Stimulated activated CD4-positive, alpha-beta T cell treated with anti-CD3 and anti-CD28 coated beads, Interleukin-2, amount 100 ng/mL, for 48 hours (primary cell): ENCODE results near the gene THUMPD1.
"Not testable (repeated sequence)": the region's sequence is repeated elsewhere in the genome, so short reads cannot be mapped to it uniquely, and the experiment has no call there.

ENCODE experiments used
- DNase-seq, 2 donors: peaks; one replicate each; pipeline ENCODE4 v3.0.0-alpha.2; 2020

Gene THUMPD1

DNA sequence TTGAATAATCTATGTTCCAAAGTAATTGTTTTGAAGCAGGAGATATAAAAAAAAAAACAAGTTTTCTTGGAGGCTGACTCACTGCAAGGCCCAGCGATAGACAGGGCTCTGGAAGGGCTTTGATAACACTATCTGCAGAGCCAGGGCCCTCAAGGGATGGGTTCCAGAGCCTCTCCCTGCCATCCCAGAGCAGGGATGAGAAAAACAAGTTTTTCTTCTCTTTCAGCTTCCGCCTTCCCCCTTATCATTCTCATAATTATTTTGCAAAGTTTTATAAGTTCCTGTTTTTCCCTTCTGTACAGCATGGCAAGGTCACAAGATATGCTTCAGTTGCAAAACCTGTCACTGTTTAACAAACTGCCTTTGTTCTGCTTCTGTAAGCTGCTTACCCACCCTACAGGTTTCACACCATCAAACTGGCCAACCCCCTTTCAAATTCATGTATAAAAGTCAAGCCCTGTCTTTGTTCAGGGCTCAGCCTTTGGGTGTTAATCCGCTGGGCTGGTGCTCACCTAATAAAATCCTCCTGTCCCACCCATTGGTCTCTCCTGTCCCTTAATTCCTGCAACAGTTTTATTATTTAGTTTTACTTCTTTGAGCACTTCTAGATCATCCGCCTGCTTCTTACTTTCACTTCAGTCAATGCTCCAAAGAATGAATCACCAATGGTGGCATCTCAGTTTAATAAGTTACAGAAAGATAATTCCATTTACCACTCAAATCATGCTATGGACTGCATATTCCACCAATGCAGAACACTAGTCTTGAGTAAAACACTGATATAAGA lies 5.6 kb upstream of the THUMPD1 start:
- DNase-seq, result no peak

DNA sequence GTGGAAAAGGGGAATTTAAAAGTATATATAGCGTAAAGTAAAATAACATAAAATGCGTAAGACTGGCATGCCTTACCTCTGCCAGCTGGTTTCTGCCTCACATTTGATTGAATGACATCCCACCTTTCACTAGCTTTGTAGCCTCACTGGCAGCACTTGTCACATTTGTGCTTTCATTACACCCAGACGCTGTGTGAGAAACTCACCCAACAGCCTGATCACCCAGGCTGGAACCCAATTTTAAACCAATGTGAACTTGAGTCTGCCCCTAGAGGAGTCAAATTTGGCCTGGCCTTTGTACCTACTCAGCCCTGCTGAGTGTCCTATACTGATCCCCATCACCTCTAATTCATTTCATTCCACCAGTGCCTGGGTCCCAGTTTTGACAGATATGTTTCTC lies 4.8 kb upstream of the THUMPD1 start:
- no peak for DNase-seq

GRCh38 chr16:20744922-20745440 lies 3.4 kb upstream of the THUMPD1 start:
- no peak for DNase-seq

- DNase-seq, result no peak
These were observed 2.0 kb upstream of the THUMPD1 start for GRCh38 chr16:20743591-20743990.

- peak; percentile 82 to 86 for DNase-seq
These were observed 607 bp downstream of the THUMPD1 start for GRCh38 chr16:20740901-20741521.

- no peak for DNase-seq
These were observed 1.4 kb downstream of the THUMPD1 start for GRCh38 chr16:20740007-20740883.

- DNase-seq, result no peak
These were observed 6.1 kb downstream of the THUMPD1 start for GRCh38 chr16:20735490-20735889.

DNA sequence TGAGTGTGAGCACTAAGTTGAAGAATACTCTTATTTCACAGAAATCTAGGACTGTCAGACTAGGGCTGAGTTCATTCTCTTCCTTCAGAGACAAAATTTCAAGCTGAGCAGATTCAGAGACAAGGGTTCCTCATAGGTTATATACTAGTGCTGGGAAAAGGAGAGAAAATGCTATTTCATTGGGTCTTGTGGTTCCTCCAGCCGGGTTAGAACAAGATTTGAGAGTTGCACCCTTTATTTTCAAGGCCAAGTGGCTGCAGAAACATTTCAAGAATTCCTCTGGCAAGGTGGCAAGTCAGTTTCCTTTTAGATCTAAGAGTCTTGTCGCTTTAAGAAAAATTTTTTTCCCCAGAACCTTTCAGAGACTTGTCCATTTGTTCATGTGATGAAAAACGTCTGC lies 6.8 kb downstream of the THUMPD1 start:
- no peak for DNase-seq

DNA sequence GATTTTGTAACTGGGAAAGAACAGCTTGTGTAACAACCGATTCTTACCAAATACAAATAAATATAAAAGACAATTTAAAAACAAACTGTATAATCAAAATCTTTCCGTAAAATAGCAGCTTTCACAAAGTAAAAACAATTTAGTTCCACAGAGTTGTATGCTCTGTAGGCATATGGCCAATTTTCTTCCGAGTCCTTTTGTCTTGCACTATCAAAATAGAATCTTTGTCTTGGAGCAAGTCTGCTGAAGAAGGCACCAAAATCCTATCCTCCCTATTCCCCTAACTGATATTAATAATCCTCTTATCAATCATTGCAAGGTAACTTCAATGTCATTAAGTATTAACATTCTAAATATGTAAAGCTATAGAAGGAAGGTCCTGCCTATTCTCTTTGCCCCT lies 7.6 kb downstream of the THUMPD1 start:
- DNase-seq, result no peak

DNA sequence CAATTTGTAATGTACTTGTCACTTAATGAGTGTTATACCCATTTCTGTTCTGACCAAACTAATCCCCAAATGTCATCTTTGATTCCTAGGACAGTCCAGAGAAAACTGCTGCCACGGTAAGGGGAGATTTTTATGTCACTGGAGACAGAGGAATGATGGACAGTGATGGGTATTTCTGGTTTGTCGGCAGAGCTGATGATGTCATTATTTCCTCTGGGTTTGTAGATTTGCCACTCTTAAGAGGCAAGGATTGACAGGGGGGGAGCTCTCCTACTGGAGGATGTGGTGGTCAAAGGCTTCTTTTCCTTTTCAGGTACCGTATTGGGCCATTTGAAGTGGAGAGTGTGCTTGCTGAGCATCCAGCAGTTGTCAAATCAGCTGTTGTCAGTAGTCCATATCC lies 12.5 kb downstream of the THUMPD1 start:
- no peak for DNase-seq

DNA sequence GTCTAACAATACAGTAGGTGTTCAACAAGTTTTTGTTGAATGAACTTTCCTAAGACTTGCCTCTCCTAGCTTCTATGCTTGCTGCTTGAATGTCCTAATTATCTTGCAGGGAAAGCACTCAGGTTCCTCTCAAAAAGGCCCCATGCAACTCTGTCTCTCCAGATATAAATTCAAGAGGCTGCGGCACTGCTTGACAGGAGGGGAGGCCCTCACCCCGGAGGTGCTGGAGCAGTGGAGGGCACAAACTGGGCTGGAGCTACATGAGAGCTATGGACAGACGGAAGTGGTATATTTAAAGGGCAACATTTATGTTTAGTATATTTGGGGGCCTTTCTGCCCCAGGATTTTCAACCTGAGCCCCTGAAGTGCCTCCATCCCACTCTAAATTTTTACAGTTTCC lies 14.4 kb downstream of the THUMPD1 start:
- no peak for DNase-seq

GRCh38 chr16:20726661-20727060 lies 15.0 kb downstream of the THUMPD1 start:
- DNase-seq, result no peak

DNA sequence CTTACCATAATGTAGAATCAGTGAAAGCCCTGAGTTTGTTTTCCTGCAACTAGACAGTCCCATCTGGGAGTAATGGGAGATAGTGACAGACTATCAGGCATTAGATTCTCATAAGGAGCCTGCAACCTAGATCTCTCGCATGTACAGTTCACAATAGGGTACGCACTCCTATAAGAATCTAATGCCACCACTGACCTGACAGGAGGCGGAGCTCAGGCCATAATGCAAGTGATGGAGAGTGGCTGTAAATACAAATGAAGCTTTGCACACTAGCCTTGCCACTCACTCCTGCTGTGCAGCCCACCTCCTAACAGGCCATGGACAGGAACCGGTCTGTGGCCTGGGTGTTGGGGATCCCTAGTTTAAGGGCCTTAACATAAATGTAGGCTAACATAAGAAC lies 21.4 kb downstream of the THUMPD1 start:
- no peak for DNase-seq

- DNase-seq, result not testable (repeated sequence)
These were observed 23.9 kb downstream of the THUMPD1 start for GRCh38 chr16:20717718-20718117.

GRCh38 chr16:20711277-20711911 lies 30.2 kb downstream of the THUMPD1 start:
- DNase-seq, result no peak

- not testable (repeated sequence) for DNase-seq
These were observed 33.5 kb downstream of the THUMPD1 start for GRCh38 chr16:20708129-20708528.

GRCh38 chr16:20707461-20707860 lies 34.2 kb downstream of the THUMPD1 start:
- DNase-seq, result no peak

GRCh38 chr16:20705972-20706371 lies 35.6 kb downstream of the THUMPD1 start:
- DNase-seq, result not testable (repeated sequence)

- no peak for DNase-seq
These were observed 37.3 kb downstream of the THUMPD1 start for GRCh38 chr16:20704281-20704680.

DNA sequence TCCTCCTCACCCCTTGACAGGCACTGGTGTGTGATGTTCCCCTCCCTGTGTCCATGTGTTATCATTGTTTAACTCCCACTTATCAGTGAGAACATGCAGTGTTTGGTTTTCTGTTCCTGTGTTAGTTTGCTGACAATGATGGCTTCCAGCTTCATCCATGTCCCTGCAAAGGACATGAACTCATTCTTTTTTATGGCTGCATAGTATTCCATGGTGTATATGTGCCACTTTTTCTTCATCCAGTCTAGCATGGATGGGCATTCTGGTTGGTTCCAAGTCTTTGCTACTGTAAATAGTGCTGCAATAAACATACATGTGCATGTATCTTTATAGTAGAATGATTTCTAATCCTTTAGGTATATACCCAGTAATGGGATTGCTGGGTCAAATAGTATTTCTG lies 39.9 kb downstream of the THUMPD1 start:
- not testable (repeated sequence) for DNase-seq

- DNase-seq, result no peak
These were observed 45.0 kb downstream of the THUMPD1 start for GRCh38 chr16:20696618-20697017.

DNA sequence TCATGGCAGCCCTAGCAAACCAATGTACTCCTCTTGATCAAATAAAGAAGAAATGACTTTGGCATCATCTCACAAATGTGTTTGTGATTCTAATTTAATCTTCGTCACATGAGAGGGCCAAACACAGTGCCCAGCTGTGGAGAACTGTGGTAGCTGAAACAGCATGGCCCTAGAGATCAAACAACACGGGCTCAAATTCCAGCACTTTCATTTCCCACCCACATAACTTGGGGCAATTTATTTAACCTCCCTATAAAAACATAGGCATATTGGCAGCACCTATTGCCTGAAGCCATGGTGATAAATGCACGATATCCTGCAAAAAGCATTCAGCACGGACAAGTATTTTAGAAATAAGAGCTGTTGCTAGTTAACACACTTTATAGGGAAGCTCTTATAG lies 46.6 kb downstream of the THUMPD1 start:
- no peak for DNase-seq

GRCh38 chr16:20694096-20694495 lies 47.5 kb downstream of the THUMPD1 start:
- not testable (repeated sequence) for DNase-seq
